Liver (tissue), 2 donors: ENCODE results near the gene LGALSL.

Experiments
- GABPA ChIP-seq, 2 donors: IDR thresholded peaks in 1 of 2; conservative IDR thresholded peaks in 1 of 2; 2 replicates each; pipeline ENCODE4 v1.6.1; 2016; ENCODE audit warnings: antibody characterized with exemption in 2 of 2, mild to moderate bottlenecking in 1 of 2, moderate library complexity in 1 of 2
- REST ChIP-seq: IDR thresholded peaks from 2 replicates; pipeline ENCODE4 v1.6.1; 2016; ENCODE audit warnings: antibody characterized with exemption, mild to moderate bottlenecking
- SP1 ChIP-seq: IDR thresholded peaks from 2 replicates; pipeline ENCODE4 v1.6.1; 2018; ENCODE audit warnings: antibody characterized with exemption, mild to moderate bottlenecking
- YY1 ChIP-seq: IDR thresholded peaks from 2 replicates; pipeline ENCODE4 v1.6.1; 2016; ENCODE audit warnings: antibody characterized with exemption, mild to moderate bottlenecking
- donor health status: healthy.

DNA sequence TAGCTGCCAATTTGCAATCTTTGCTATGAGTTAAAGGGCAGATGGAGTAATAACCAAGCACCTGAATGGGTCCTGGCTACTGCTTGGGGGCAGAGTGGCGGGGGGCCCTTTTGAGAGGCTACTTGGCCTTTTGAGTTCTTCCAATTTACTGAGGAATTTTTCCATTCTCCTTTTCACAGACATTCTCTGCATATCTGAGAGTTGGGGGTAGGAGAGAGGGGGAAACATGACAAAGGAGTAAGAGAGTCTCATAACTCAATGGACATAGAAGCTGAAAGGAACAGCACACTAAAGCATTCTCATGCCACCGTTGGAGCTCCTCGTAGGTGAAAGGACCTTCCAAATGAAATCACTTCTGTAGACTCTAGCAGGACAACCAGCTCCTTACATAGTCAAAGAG lies 16.1 kb downstream of the LGALSL start:
- TF ChIP-seq SP1: no peak
- no peak for TF ChIP-seq YY1
- TF ChIP-seq REST: no peak
- TF ChIP-seq GABPA (IDR thresholded peaks at IDR 0.05 in 1 of 2, conservative IDR thresholded peaks at IDR 0.05 in 1 of 2): no peak
